Mesenchymal stem cell (in vitro differentiated cells and primary cell): ENCODE measurements around the gene TMC2.

Source experiments
- DNase-seq: peaks from one replicate; pipeline ENCODE4 v3.0.0-alpha.2; 2013
- H2AFZ ChIP-seq: one replicate; pipeline ENCODE4 v1.6.1; 2013; ENCODE audit warnings: low read depth, mild to moderate bottlenecking, control low read depth, inconsistent platforms, low read length, moderate library complexity
- H2AK5ac ChIP-seq: 2 replicates; pipeline ENCODE4 v1.6.1; 2013; ENCODE audit warnings: low read length, moderate library complexity, mild to moderate bottlenecking, inconsistent platforms; ENCODE audit not compliant: severe bottlenecking
- H2BK120ac ChIP-seq: one replicate; pipeline ENCODE4 v1.6.1; 2013; ENCODE audit warnings: low read depth, mild to moderate bottlenecking, inconsistent platforms, low read length, moderate library complexity
- H2BK12ac ChIP-seq, 2 experiments: one replicate each; pipeline ENCODE4 v1.6.1; 2013; ENCODE audit warnings: inconsistent platforms in 2 of 2, low read length in 2 of 2, mild to moderate bottlenecking in 2 of 2, moderate library complexity in 2 of 2, control low read depth in 1 of 2
- H2BK15ac ChIP-seq: one replicate; pipeline ENCODE4 v1.6.1; 2013; ENCODE audit warnings: mild to moderate bottlenecking, low read depth, inconsistent platforms; ENCODE audit not compliant: poor library complexity, severe bottlenecking
- H2BK5ac ChIP-seq: 2 replicates; pipeline ENCODE4 v1.6.1; 2013; ENCODE audit warnings: low read depth, mild to moderate bottlenecking, low read length, control low read depth, inconsistent platforms; ENCODE audit not compliant: poor library complexity, severe bottlenecking
- H3K14ac ChIP-seq, 2 experiments: one replicate each; pipeline ENCODE4 v1.6.1; 2013; ENCODE audit warnings: inconsistent platforms in 2 of 2, low read length in 2 of 2, control low read depth in 1 of 2, mild to moderate bottlenecking in 1 of 2, moderate library complexity in 1 of 2
- H3K18ac ChIP-seq, 2 experiments: one replicate each; pipeline ENCODE4 v1.6.1; 2013; ENCODE audit warnings: inconsistent platforms in 2 of 2, low read length in 2 of 2, control low read depth in 1 of 2, low read depth in 1 of 2, mild to moderate bottlenecking in 1 of 2
- H3K23ac ChIP-seq, 2 experiments: one replicate each; pipeline ENCODE4 v1.6.1; 2013; ENCODE audit warnings: inconsistent platforms in 2 of 2, low read length in 2 of 2, mild to moderate bottlenecking in 2 of 2, moderate library complexity in 2 of 2, control low read depth in 1 of 2
- H3K27ac ChIP-seq: 2 replicates; pipeline ENCODE4 v1.5.1; 2013; ENCODE audit warnings: mild to moderate bottlenecking, moderate library complexity, low read length, control low read depth, inconsistent platforms; ENCODE audit not compliant: poor library complexity, severe bottlenecking
- H3K27me3 ChIP-seq, 2 experiments: 2 replicates each; pipeline versions ENCODE4 v1.6.1 to v1.7.0; 2013; ENCODE audit warnings: low read length in 2 of 2, mild to moderate bottlenecking in 2 of 2, moderate library complexity in 2 of 2, control low read depth in 1 of 2, inconsistent platforms in 1 of 2; ENCODE audit not compliant: control insufficient read depth in 1 of 2, insufficient read depth in 1 of 2
- H3K36me3 ChIP-seq, 2 experiments: 2 replicates each; pipeline versions ENCODE4 v1.6.1 to v1.7.0; 2013; ENCODE audit warnings: low read length in 2 of 2, control low read depth in 1 of 2, inconsistent platforms in 1 of 2, low read depth in 1 of 2, mild to moderate bottlenecking in 1 of 2; ENCODE audit not compliant: insufficient read depth in 2 of 2, control insufficient read depth in 1 of 2
- H3K4ac ChIP-seq, 2 experiments: one replicate each; pipeline ENCODE4 v1.6.1; 2013; ENCODE audit warnings: inconsistent platforms in 2 of 2, low read length in 2 of 2, mild to moderate bottlenecking in 2 of 2, moderate library complexity in 2 of 2, control low read depth in 1 of 2, low read depth in 1 of 2
- H3K4me1 ChIP-seq: 2 replicates; pipeline ENCODE4 v1.6.1; 2013; ENCODE audit warnings: low read depth, low read length, control low read depth; ENCODE audit not compliant: control insufficient read depth, insufficient read depth
- H3K4me2 ChIP-seq: 2 replicates; pipeline ENCODE4 v1.6.1; 2013; ENCODE audit warnings: low read length, mild to moderate bottlenecking, inconsistent platforms; ENCODE audit not compliant: poor library complexity, severe bottlenecking
- H3K4me3 ChIP-seq, 2 experiments: 2 replicates each; pipeline versions ENCODE4 v1.5.1 to v1.7.0; 2013; ENCODE audit warnings: low read length in 2 of 2, mild to moderate bottlenecking in 2 of 2, control low read depth in 1 of 2, low read depth in 1 of 2; ENCODE audit not compliant: insufficient read depth in 1 of 2
- H3K79me1 ChIP-seq: replicated peaks from 2 replicates; pipeline ENCODE4 v1.6.1; 2013; ENCODE audit warnings: mild to moderate bottlenecking, control low read depth, low read length, inconsistent platforms; ENCODE audit not compliant: poor library complexity, severe bottlenecking
- H3K9ac ChIP-seq: 2 replicates; pipeline ENCODE4 v1.7.0; 2013; ENCODE audit warnings: mild to moderate bottlenecking, low read length, moderate library complexity
- H3K9me3 ChIP-seq: 2 replicates; pipeline ENCODE4 v1.7.0; 2013; ENCODE audit warnings: mild to moderate bottlenecking, low read length; ENCODE audit not compliant: control insufficient read depth
- H4K8ac ChIP-seq: one replicate; pipeline ENCODE4 v1.6.1; 2013; ENCODE audit warnings: inconsistent platforms, mild to moderate bottlenecking, low read length, moderate library complexity
- H4K91ac ChIP-seq: one replicate; pipeline ENCODE4 v1.6.1; 2013; ENCODE audit warnings: mild to moderate bottlenecking, low read length, inconsistent platforms
- WGBS: methylation state at CpG from one replicate; pipeline ENCODE4 v1.1.7; 2013; ENCODE audit warnings: mixed read lengths; 5-methylcytosine and 5-hydroxymethylcytosine counted together

Gene TMC2

GRCh38 chr20:2537101-2537500 lies 728 bp downstream of the TMC2 start:
- H2AK5ac ChIP-seq = no peak overlapping the region

GRCh38 chr20:2538356-2538755 lies 2.0 kb downstream of the TMC2 start:
- no peak overlapping the region for H4K91ac ChIP-seq
- H2BK15ac ChIP-seq = no peak overlapping the region
- no peak overlapping the region for H3K27ac ChIP-seq
- H3K36me3 ChIP-seq = no peaks in the 10 kb centered on the region
- no peak overlapping the region for H2BK120ac ChIP-seq
- no peak overlapping the region for H2BK12ac ChIP-seq
- no peak for DNase-seq
- H3K4me3 ChIP-seq = no peak overlapping the region
- H3K9me3 ChIP-seq = no peaks in the 10 kb centered on the region
- peaks cover 66 to 78% of the 10 kb centered on the region in 2 experiments for H3K27me3 ChIP-seq
- H3K4me1 ChIP-seq = peaks cover 2% of the 10 kb centered on the region
- H3K4ac ChIP-seq = no peak overlapping the region
- no peak overlapping the region for H3K4me2 ChIP-seq
- no peak overlapping the region for H4K8ac ChIP-seq
- H2AK5ac ChIP-seq = no peak overlapping the region
- peak overlapping the region in 1 of 2 experiments; percentile 11 for H3K14ac ChIP-seq
- no peak overlapping the region for H3K23ac ChIP-seq
- no peak overlapping the region for H3K18ac ChIP-seq
- 84% methylated on average over 9 of the region's 12 CpGs for WGBS
- no peak overlapping the region for H3K9ac ChIP-seq
- H2BK5ac ChIP-seq = no peak overlapping the region
- H2AFZ ChIP-seq = no peak overlapping the region
- no peaks in the 10 kb centered on the region for H3K79me1 ChIP-seq

More at GRCh38 chr20:2537101-2537500, 728 bp downstream of the TMC2 start:
- Histone ChIP-seq H3K4ac (peak overlapping the region in 1 of 2 experiments; percentile 9), H3K36me3 (no peaks in the 10 kb centered on the region), H2BK5ac (no peak overlapping the region), H3K4me2 (no peak overlapping the region), H3K23ac (peak overlapping the region in 1 of 2 experiments; percentile 6), H3K18ac (no peak overlapping the region), H3K4me1 (peaks cover 2% of the 10 kb centered on the region), H3K9ac (no peak overlapping the region), H2AFZ (no peak overlapping the region), H3K27me3 (peaks cover 71 to 83% of the 10 kb centered on the region in 2 experiments), H3K9me3 (no peaks in the 10 kb centered on the region), H3K27ac (no peak overlapping the region), H4K8ac (no peak overlapping the region), H3K79me1 (no peaks in the 10 kb centered on the region), H3K14ac (no peak overlapping the region), H2BK12ac (no peak overlapping the region), H2BK120ac (no peak overlapping the region), H2BK15ac (no peak overlapping the region), H4K91ac (no peak overlapping the region), H3K4me3 (no peak overlapping the region)
- WGBS = 92% methylated on average over 1 of the region's 5 CpGs
- DNase-seq = no peak

- no peak overlapping the region for H3K14ac ChIP-seq
- H2AFZ ChIP-seq = no peak overlapping the region
- H3K23ac ChIP-seq = no peak overlapping the region
- no peak overlapping the region for H2BK15ac ChIP-seq
- H3K9me3 ChIP-seq = no peaks in the 10 kb centered on the region
- H3K4me3 ChIP-seq = no peak overlapping the region
- H4K91ac ChIP-seq = peak overlapping the region; percentile 50
- no peak overlapping the region for H3K9ac ChIP-seq
- H3K27ac ChIP-seq = no peak overlapping the region
- 64% methylated on average over 7 of the region's 8 CpGs for WGBS
- no peak overlapping the region for H4K8ac ChIP-seq
- H2BK12ac ChIP-seq = no peak overlapping the region
- H2AK5ac ChIP-seq = no peak overlapping the region
- H2BK5ac ChIP-seq = no peak overlapping the region
- no peak overlapping the region for H2BK120ac ChIP-seq
- H3K18ac ChIP-seq = no peak overlapping the region
- no peak overlapping the region for H3K4me2 ChIP-seq
- DNase-seq = no peak
- H3K27me3 ChIP-seq = peaks cover 60 to 74% of the 10 kb centered on the region in 2 experiments
- no peaks in the 10 kb centered on the region for H3K36me3 ChIP-seq
- H3K79me1 ChIP-seq = no peaks in the 10 kb centered on the region
- no peak overlapping the region for H3K4ac ChIP-seq
- peaks cover 2% of the 10 kb centered on the region for H3K4me1 ChIP-seq
Observed at GRCh38 chr20:2538931-2539720, 2.8 kb downstream of the TMC2 start.

GRCh38 chr20:2541940-2542339 lies 5.6 kb downstream of the TMC2 start:
- no peak for DNase-seq
- no peak overlapping the region for H4K8ac ChIP-seq
- H2AFZ ChIP-seq = no peak overlapping the region
- no peak overlapping the region for H3K18ac ChIP-seq
- no peaks in the 10 kb centered on the region for H3K9me3 ChIP-seq
- H3K36me3 ChIP-seq = no peaks in the 10 kb centered on the region
- no peak overlapping the region for H2BK120ac ChIP-seq
- H3K27ac ChIP-seq = no peak overlapping the region
- no peak overlapping the region for H3K9ac ChIP-seq
- no peak overlapping the region for H3K23ac ChIP-seq
- no peak overlapping the region for H3K4ac ChIP-seq
- H3K27me3 ChIP-seq = peaks cover 44 to 73% of the 10 kb centered on the region in 2 experiments
- no peak overlapping the region for H3K4me3 ChIP-seq
- no peak overlapping the region for H2BK12ac ChIP-seq
- H2AK5ac ChIP-seq = no peak overlapping the region
- 84% methylated on average over 1 of the region's 2 CpGs for WGBS
- H2BK5ac ChIP-seq = no peak overlapping the region
- H2BK15ac ChIP-seq = no peak overlapping the region
- H3K4me1 ChIP-seq = no peaks in the 10 kb centered on the region
- no peak overlapping the region for H3K14ac ChIP-seq
- no peak overlapping the region for H3K4me2 ChIP-seq
- H3K79me1 ChIP-seq = no peaks in the 10 kb centered on the region
- no peak overlapping the region for H4K91ac ChIP-seq
